WTC11 (cell line): ENCODE results near the gene SPACA7. TPM values are rescaled to one million over a fixed set of nuclear protein-coding genes. Genes with fewer than 3 reads are reported as not detected.
A peak's percentile ranks its signal among the peaks of the same experiment; 100 is the strongest.

Source experiments
- ATAC-seq: fragments of 200-7000 bp; cut with Tn5 transposase; 2 replicates; pipeline ENCODE4 v1.10.0; 2021; ENCODE audit warnings: mild to moderate bottlenecking, moderate library complexity
- CTCF ChIA-PET: fragments of 300-600 bp; sonication (Branson Sonifier 250); formaldehyde crosslinking; loops from one replicate; lab custom pipeline; 2021; ENCODE audit warnings: antibody characterized with exemption; lab: Charles Lee
- POLR2A ChIA-PET: fragments of 350-600 bp; sonication (Branson Sonifier 250); formaldehyde crosslinking; loops from one replicate; lab custom pipeline; 2021; ENCODE audit warnings: antibody characterized with exemption; lab: Charles Lee
- DNase-seq: peaks from one replicate; pipeline ENCODE4 v3.0.0; 2021; ENCODE audit warnings: low spot score
- H3K27ac Mint-ChIP-seq: 2 replicates; pipeline ENCODE4 v1.8.0; 2021; ENCODE audit warnings: mixed read lengths
- H3K27me3 Mint-ChIP-seq: 2 replicates; pipeline ENCODE4 v1.8.0; 2021; ENCODE audit warnings: low read depth, mild to moderate bottlenecking, moderate library complexity, mixed read lengths
- H3K36me3 Mint-ChIP-seq: 2 replicates; pipeline ENCODE4 v1.8.0; 2021; ENCODE audit warnings: mixed read lengths
- H3K4me1 Mint-ChIP-seq: 2 replicates; pipeline ENCODE4 v1.8.0; 2022; ENCODE audit warnings: mixed read lengths
- H3K4me3 Mint-ChIP-seq: 2 replicates; pipeline ENCODE4 v1.8.0; 2021; ENCODE audit warnings: mild to moderate bottlenecking, moderate library complexity, mixed read lengths
- H3K9me3 Mint-ChIP-seq: 2 replicates; pipeline ENCODE4 v1.8.0; 2021; ENCODE audit warnings: mixed read lengths
- ATF6 ChIP-seq: sonication (generic); formaldehyde crosslinking; IDR thresholded peaks from 2 replicates; pipeline ENCODE4 v1.8.1; 2023; ENCODE audit warnings: mild to moderate bottlenecking, missing genetic modification reagents
- CREM ChIP-seq: sonication (generic); formaldehyde crosslinking; IDR thresholded peaks from 2 replicates; pipeline ENCODE4 v1.8.1; 2022; ENCODE audit warnings: mild to moderate bottlenecking, missing genetic modification reagents, moderate library complexity
- IRF1 ChIP-seq: sonication (generic); formaldehyde crosslinking; IDR thresholded peaks from 2 replicates; pipeline ENCODE4 v1.8.0; 2023; ENCODE audit warnings: missing genetic modification reagents
- JUN ChIP-seq: sonication (generic); formaldehyde crosslinking; IDR thresholded peaks from 2 replicates; pipeline ENCODE4 v1.8.0; 2023; ENCODE audit warnings: mild to moderate bottlenecking, missing genetic modification reagents
- MLX ChIP-seq: sonication (generic); formaldehyde crosslinking; IDR thresholded peaks from 2 replicates; pipeline ENCODE4 v1.8.1; 2023; ENCODE audit warnings: mild to moderate bottlenecking, missing genetic modification reagents, moderate library complexity
- NFYB ChIP-seq: sonication (generic); formaldehyde crosslinking; conservative IDR thresholded peaks from 2 replicates; pipeline ENCODE4 v1.8.0; 2022; ENCODE audit warnings: low read depth, missing genetic modification reagents
- NR3C1 ChIP-seq: sonication (generic); formaldehyde crosslinking; conservative IDR thresholded peaks from 2 replicates; pipeline ENCODE4 v1.8.1; 2023; ENCODE audit warnings: low read depth, mild to moderate bottlenecking, missing genetic modification reagents
- OVOL2 ChIP-seq: fragments of 250-450 bp; sonication (Bioruptor Pico); IDR thresholded peaks from 2 replicates; pipeline ENCODE4 v1.9.0; 2021; ENCODE audit warnings: mild to moderate bottlenecking, borderline replicate concordance
- SMAD4 ChIP-seq: sonication (generic); formaldehyde crosslinking; IDR thresholded peaks from 2 replicates; pipeline ENCODE4 v1.8.0; 2022; ENCODE audit warnings: mild to moderate bottlenecking, missing genetic modification reagents
- TCF7 ChIP-seq: sonication (generic); formaldehyde crosslinking; IDR thresholded peaks from 2 replicates; pipeline ENCODE4 v1.8.0; 2022; ENCODE audit warnings: mild to moderate bottlenecking, low read depth, missing genetic modification reagents, moderate library complexity
- ZNF263 ChIP-seq: sonication (generic); formaldehyde crosslinking; IDR thresholded peaks from 2 replicates; pipeline ENCODE4 v1.8.1; 2022; ENCODE audit warnings: low read depth, mild to moderate bottlenecking, moderate library complexity, missing genetic modification reagents
- ZNF423 ChIP-seq: fragments of 250-450 bp; sonication (Bioruptor Pico); IDR thresholded peaks from 2 replicates; pipeline ENCODE4 v2.1.2; 2022; ENCODE audit warnings: mild to moderate bottlenecking, moderate library complexity
- ZNF671 ChIP-seq: fragments of 250-450 bp; sonication (Bioruptor Pico); IDR thresholded peaks from 2 replicates; pipeline ENCODE4 v1.8.0; 2021; ENCODE audit warnings: mild to moderate bottlenecking
- total RNA-seq: library from RNA; stranded (reverse); gene quantifications from 3 replicates; pipeline ENCODE4 v1.2.3, GENCODE V29; 2021
- TF ChIP-seq, protein P1 (sequence below): fragments of 250-450 bp; sonication (Bioruptor Pico); IDR thresholded peaks from 2 replicates; pipeline ENCODE4 v1.9.0; 2021; ENCODE audit warnings: moderate library complexity, mild to moderate bottlenecking, inconsistent platforms, borderline replicate concordance
- TF ChIP-seq, protein P2 (sequence below): fragments of 250-450 bp; sonication (Bioruptor Pico); IDR thresholded peaks from 2 replicates; pipeline ENCODE4 v1.9.0; 2021; ENCODE audit warnings: mild to moderate bottlenecking
- TF ChIP-seq, protein P3 (sequence below): fragments of 250-450 bp; sonication (Bioruptor Pico); IDR thresholded peaks from 2 replicates; pipeline ENCODE4 v1.9.0; 2021; ENCODE audit warnings: mild to moderate bottlenecking
- TF ChIP-seq, protein P4 (sequence below): sonication (generic); formaldehyde crosslinking; IDR thresholded peaks from 2 replicates; pipeline ENCODE4 v1.8.0; 2023; ENCODE audit warnings: mild to moderate bottlenecking, missing genetic modification reagents
- TF ChIP-seq, protein P5 (sequence below): sonication (generic); formaldehyde crosslinking; IDR thresholded peaks from 2 replicates; pipeline ENCODE4 v1.8.1; 2022; ENCODE audit warnings: missing genetic modification reagents, borderline replicate concordance
- TF ChIP-seq, protein P6 (sequence below): fragments of 250-450 bp; sonication (Bioruptor Pico); IDR thresholded peaks from 2 replicates; pipeline ENCODE4 v2.1.2; 2022; ENCODE audit warnings: mild to moderate bottlenecking, moderate library complexity

Gene SPACA7
- total RNA-seq, 1 experiment from 2014 or later: not detected

GRCh38 chr13:112358156-112358555, 18.0 kb upstream of the SPACA7 start:
- peak overlapping the region; percentile 15; the same call in 1 of the 2 replicates for H3K27ac Mint-ChIP-seq
- H3K27me3 Mint-ChIP-seq: no peaks in the 10 kb centered on the region
- no peak for TF ChIP-seq CREM (CRISPR knock-in tag)
- TF ChIP-seq NFYB (CRISPR knock-in tag): no peak
- no peak for TF ChIP-seq IRF1 (CRISPR knock-in tag)
- CTCF ChIA-PET: no interaction called here
- no peak overlapping the region for H3K4me3 Mint-ChIP-seq
- ATAC-seq: no peak
- POLR2A ChIA-PET: no interaction called here
- peaks cover 11% of the 10 kb centered on the region for H3K4me1 Mint-ChIP-seq
- H3K36me3 Mint-ChIP-seq: no peaks in the 10 kb centered on the region
- H3K9me3 Mint-ChIP-seq: peaks cover 30% of the 10 kb centered on the region
- DNase-seq: no peak

- DNase-seq (no peak), ATAC-seq (no peak)
- Mint-ChIP-seq H3K36me3 (peaks cover under 1% of the 10 kb centered on the region; the same call in 1 of the 2 replicates), H3K27ac (no peak overlapping the region), H3K4me1 (peaks cover 15% of the 10 kb centered on the region), H3K4me3 (no peak overlapping the region), H3K27me3 (no peaks in the 10 kb centered on the region), H3K9me3 (peaks cover 32% of the 10 kb centered on the region)
- ChIA-PET POLR2A (no interaction called here), CTCF (no interaction called here)
- TF ChIP-seq TCF7 (no peak), JUN (CRISPR knock-in tag) (no peak), ZNF423 (no peak), ATF6 (CRISPR knock-in tag) (no peak), ZNF263 (CRISPR knock-in tag) (no peak), OVOL2 (CRISPR knock-in tag) (no peak), MLX (CRISPR knock-in tag) (no peak), NR3C1 (no peak), SMAD4 (CRISPR knock-in tag) (no peak), ZNF671 (no peak)
- TF ChIP-seq, protein P1, sequence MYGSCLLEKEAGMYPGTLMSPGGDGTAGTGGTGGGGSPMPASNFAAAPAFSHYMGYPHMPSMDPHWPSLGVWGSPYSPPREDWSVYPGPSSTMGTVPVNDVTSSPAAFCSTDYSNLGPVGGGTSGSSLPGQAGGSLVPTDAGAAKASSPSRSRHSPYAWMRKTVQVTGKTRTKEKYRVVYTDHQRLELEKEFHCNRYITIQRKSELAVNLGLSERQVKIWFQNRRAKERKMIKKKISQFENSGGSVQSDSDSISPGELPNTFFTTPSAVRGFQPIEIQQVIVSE: no peak
- TF ChIP-seq, protein P2, sequence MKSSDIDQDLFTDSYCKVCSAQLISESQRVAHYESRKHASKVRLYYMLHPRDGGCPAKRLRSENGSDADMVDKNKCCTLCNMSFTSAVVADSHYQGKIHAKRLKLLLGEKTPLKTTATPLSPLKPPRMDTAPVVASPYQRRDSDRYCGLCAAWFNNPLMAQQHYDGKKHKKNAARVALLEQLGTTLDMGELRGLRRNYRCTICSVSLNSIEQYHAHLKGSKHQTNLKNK (CRISPR knock-in tag): no peak
- TF ChIP-seq, protein P3, sequence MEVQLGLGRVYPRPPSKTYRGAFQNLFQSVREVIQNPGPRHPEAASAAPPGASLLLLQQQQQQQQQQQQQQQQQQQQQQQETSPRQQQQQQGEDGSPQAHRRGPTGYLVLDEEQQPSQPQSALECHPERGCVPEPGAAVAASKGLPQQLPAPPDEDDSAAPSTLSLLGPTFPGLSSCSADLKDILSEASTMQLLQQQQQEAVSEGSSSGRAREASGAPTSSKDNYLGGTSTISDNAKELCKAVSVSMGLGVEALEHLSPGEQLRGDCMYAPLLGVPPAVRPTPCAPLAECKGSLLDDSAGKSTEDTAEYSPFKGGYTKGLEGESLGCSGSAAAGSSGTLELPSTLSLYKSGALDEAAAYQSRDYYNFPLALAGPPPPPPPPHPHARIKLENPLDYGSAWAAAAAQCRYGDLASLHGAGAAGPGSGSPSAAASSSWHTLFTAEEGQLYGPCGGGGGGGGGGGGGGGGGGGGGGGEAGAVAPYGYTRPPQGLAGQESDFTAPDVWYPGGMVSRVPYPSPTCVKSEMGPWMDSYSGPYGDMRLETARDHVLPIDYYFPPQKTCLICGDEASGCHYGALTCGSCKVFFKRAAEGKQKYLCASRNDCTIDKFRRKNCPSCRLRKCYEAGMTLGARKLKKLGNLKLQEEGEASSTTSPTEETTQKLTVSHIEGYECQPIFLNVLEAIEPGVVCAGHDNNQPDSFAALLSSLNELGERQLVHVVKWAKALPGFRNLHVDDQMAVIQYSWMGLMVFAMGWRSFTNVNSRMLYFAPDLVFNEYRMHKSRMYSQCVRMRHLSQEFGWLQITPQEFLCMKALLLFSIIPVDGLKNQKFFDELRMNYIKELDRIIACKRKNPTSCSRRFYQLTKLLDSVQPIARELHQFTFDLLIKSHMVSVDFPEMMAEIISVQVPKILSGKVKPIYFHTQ (CRISPR knock-in tag): no peak
- TF ChIP-seq, protein P4, sequence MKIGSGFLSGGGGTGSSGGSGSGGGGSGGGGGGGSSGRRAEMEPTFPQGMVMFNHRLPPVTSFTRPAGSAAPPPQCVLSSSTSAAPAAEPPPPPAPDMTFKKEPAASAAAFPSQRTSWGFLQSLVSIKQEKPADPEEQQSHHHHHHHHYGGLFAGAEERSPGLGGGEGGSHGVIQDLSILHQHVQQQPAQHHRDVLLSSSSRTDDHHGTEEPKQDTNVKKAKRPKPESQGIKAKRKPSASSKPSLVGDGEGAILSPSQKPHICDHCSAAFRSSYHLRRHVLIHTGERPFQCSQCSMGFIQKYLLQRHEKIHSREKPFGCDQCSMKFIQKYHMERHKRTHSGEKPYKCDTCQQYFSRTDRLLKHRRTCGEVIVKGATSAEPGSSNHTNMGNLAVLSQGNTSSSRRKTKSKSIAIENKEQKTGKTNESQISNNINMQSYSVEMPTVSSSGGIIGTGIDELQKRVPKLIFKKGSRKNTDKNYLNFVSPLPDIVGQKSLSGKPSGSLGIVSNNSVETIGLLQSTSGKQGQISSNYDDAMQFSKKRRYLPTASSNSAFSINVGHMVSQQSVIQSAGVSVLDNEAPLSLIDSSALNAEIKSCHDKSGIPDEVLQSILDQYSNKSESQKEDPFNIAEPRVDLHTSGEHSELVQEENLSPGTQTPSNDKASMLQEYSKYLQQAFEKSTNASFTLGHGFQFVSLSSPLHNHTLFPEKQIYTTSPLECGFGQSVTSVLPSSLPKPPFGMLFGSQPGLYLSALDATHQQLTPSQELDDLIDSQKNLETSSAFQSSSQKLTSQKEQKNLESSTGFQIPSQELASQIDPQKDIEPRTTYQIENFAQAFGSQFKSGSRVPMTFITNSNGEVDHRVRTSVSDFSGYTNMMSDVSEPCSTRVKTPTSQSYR (CRISPR knock-in tag): no peak
- TF ChIP-seq, protein P5, sequence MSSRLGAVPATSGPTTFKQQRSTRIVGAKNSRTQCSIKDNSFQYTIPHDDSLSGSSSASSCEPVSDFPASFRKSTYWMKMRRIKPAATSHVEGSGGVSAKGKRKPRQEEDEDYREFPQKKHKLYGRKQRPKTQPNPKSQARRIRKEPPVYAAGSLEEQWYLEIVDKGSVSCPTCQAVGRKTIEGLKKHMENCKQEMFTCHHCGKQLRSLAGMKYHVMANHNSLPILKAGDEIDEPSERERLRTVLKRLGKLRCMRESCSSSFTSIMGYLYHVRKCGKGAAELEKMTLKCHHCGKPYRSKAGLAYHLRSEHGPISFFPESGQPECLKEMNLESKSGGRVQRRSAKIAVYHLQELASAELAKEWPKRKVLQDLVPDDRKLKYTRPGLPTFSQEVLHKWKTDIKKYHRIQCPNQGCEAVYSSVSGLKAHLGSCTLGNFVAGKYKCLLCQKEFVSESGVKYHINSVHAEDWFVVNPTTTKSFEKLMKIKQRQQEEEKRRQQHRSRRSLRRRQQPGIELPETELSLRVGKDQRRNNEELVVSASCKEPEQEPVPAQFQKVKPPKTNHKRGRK (CRISPR knock-in tag): no peak
- TF ChIP-seq, protein P6, sequence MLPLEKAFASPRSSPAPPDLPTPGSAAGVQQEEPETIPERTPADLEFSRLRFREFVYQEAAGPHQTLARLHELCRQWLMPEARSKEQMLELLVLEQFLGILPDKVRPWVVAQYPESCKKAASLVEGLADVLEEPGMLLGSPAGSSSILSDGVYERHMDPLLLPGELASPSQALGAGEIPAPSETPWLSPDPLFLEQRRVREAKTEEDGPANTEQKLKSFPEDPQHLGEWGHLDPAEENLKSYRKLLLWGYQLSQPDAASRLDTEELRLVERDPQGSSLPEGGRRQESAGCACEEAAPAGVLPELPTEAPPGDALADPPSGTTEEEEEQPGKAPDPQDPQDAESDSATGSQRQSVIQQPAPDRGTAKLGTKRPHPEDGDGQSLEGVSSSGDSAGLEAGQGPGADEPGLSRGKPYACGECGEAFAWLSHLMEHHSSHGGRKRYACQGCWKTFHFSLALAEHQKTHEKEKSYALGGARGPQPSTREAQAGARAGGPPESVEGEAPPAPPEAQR (CRISPR knock-in tag): no peak
Observed at GRCh38 chr13:112362021-112362420, 14.1 kb upstream of the SPACA7 start.
